HFFc6 (cell line): Measurements from ENCODE around the gene NNMT. TPM values are rescaled to one million over a fixed set of nuclear protein-coding genes. Genes with fewer than 3 reads are reported as not detected.

Source experiments
- DNase-seq: peaks from one replicate; pipeline ENCODE4 v3.0.0-alpha.2; 2018
- H3K27ac Mint-ChIP-seq: 2 replicates; pipeline ENCODE4 v1.8.0; 2020; ENCODE audit warnings: mild to moderate bottlenecking, mixed read lengths
- H3K27me3 Mint-ChIP-seq: 2 replicates; pipeline ENCODE4 v1.8.0; 2021; ENCODE audit warnings: mild to moderate bottlenecking, moderate library complexity, mixed read lengths; ENCODE audit not compliant: insufficient read depth
- H3K36me3 Mint-ChIP-seq: 2 replicates; pipeline ENCODE4 v1.8.0; 2021; ENCODE audit warnings: low read depth, mixed read lengths
- H3K4me1 Mint-ChIP-seq: 2 replicates; pipeline ENCODE4 v1.8.0; 2020; ENCODE audit warnings: low read depth, mixed read lengths
- H3K4me3 Mint-ChIP-seq: 2 replicates; pipeline ENCODE4 v1.8.0; 2020; ENCODE audit warnings: mild to moderate bottlenecking, moderate library complexity, mixed read lengths
- H3K9me3 Mint-ChIP-seq: 2 replicates; pipeline ENCODE4 v1.8.0; 2020; ENCODE audit warnings: mild to moderate bottlenecking, mixed read lengths
- total RNA-seq, 6 experiments: library from RNA; stranded (reverse); fragmentation: NEBNext Ultra II Directional; extraction: Animal tissue kit (Norgen Biotek cat#: 25700); gene quantifications; 2 replicates in 1 of 6; 3 replicates in 5 of 6; pipeline ENCODE4 v1.2.3, GENCODE V29; 2021
- TF ChIP-seq, protein P1 (sequence below): fragments of 200-600 bp; sonication (generic); IDR thresholded peaks from 2 replicates; pipeline ENCODE4 v1.5.0; 2021; ENCODE audit warnings: antibody characterized with exemption, mild to moderate bottlenecking

The NNMT gene
- total RNA-seq, 6 experiments from 2014 or later: 191 to 264 (median 205) TPM

DNA sequence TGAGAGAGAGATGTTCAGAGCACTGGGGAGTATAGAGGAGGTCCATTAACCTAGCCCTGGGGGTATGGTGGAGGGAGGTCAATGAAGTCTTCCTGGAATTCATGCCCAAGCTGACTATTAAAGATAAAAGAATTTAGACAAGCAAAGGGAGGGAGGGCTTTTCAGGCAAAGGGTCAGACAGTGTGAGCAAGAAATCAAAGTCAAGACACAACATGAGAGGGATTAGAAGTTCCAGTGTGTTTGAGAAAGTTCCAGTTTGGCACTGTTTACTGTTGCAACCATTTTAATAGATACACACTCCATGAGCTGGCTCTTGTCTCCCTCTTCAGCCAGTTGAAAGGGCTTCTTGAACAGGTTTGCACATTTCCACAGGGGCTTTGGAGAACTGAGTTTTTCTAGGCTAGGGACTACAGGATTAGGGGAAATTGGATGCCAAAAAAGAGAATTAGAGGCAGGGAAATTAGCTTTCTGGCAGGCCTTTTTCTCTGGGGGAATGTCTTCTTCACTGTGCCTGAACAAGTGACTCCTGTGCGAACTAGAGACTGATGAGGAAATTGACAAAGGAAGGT lies 14.7 kb upstream of the NNMT start:
- H3K36me3 Mint-ChIP-seq: no peaks in the 10 kb centered on the region

DNA sequence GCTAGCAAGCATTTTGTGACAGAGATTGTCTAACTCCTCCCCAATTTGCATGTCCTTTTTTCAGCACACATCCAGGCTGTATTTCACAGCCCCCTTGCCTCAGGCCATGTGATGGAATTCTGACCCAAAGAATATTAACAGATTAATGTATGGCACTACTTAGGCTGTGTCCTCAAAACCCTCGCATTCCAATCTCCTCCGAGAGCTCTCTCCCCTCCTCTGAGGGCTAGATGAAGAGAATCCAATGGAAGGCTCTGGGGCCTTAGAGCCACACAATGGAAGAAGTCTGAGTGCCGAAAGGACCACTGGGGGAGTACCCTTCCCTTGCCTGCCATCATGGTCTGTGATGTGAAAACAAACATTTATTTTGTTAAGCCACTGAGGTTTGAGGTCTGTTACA lies 13.7 kb upstream of the NNMT start:
- Mint-ChIP-seq H3K36me3 (no peaks in the 10 kb centered on the region), H3K9me3 (no peaks in the 10 kb centered on the region), H3K27ac (no peak overlapping the region), H3K4me3 (no peak overlapping the region), H3K27me3 (peaks cover 5% of the 10 kb centered on the region), H3K4me1 (peaks cover 72% of the 10 kb centered on the region)
- DNase-seq: no peak
- TF ChIP-seq, protein P1, sequence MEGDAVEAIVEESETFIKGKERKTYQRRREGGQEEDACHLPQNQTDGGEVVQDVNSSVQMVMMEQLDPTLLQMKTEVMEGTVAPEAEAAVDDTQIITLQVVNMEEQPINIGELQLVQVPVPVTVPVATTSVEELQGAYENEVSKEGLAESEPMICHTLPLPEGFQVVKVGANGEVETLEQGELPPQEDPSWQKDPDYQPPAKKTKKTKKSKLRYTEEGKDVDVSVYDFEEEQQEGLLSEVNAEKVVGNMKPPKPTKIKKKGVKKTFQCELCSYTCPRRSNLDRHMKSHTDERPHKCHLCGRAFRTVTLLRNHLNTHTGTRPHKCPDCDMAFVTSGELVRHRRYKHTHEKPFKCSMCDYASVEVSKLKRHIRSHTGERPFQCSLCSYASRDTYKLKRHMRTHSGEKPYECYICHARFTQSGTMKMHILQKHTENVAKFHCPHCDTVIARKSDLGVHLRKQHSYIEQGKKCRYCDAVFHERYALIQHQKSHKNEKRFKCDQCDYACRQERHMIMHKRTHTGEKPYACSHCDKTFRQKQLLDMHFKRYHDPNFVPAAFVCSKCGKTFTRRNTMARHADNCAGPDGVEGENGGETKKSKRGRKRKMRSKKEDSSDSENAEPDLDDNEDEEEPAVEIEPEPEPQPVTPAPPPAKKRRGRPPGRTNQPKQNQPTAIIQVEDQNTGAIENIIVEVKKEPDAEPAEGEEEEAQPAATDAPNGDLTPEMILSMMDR: no peak

More for the DNA sequence above, 14.7 kb upstream of the NNMT start:
- TF ChIP-seq, protein P1: no peak
- Mint-ChIP-seq H3K9me3 (no peaks in the 10 kb centered on the region), H3K4me3 (no peak overlapping the region), H3K27ac (peak overlapping the region; percentile 68), H3K4me1 (peaks cover 62% of the 10 kb centered on the region), H3K27me3 (peaks cover 8% of the 10 kb centered on the region)
- no peak for DNase-seq

DNA sequence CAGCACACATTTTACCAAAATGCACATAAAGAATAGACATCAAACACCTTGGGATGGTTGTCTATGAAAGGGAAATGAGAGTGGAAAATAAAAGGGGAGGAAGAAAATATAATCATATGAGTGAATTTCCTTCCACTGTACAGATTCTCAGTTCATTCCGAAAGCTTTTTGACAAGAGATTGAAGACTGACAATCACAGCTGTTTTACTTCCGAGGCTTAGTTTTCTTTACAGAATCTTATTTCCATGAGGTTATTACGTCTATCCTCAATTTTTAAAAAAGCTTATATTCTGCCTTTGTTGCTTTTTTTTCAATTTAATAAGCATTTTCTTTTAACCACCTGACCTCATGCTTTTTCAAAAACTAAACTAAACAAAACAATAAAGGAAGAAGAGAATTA lies 12.8 kb upstream of the NNMT start:
- no peaks in the 10 kb centered on the region for H3K36me3 Mint-ChIP-seq
- no peak overlapping the region for H3K27ac Mint-ChIP-seq
- peaks cover 3% of the 10 kb centered on the region for H3K27me3 Mint-ChIP-seq
- TF ChIP-seq, protein P1: no peak
- DNase-seq: no peak
- H3K9me3 Mint-ChIP-seq: no peaks in the 10 kb centered on the region
- peaks cover 80% of the 10 kb centered on the region for H3K4me1 Mint-ChIP-seq
- no peak overlapping the region for H3K4me3 Mint-ChIP-seq

DNA sequence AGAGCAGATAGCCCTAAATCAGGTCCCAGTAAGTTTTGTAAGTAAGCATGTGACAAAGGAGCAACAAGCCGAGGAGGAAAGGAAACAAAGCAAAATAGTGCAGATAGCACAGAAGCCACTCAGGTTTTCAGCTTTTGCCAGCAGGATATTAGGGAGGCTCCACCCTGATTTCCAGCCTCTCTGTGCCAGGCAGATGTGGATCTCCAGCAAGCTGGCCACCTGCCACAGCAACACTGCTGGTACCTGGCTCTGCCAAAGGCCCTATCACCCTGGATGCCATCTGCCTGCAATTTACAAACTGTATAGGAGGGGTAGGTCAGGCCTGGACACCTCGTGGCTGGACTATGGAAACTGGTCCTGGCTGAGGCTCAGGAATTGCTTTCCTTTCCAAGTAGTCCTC lies 12.2 kb upstream of the NNMT start:
- DNase-seq: no peak
- Mint-ChIP-seq H3K4me1 (peaks cover 81% of the 10 kb centered on the region), H3K9me3 (no peaks in the 10 kb centered on the region), H3K27ac (no peak overlapping the region), H3K27me3 (peaks cover 1% of the 10 kb centered on the region), H3K36me3 (no peaks in the 10 kb centered on the region), H3K4me3 (no peak overlapping the region)
- TF ChIP-seq, protein P1: no peak

DNA sequence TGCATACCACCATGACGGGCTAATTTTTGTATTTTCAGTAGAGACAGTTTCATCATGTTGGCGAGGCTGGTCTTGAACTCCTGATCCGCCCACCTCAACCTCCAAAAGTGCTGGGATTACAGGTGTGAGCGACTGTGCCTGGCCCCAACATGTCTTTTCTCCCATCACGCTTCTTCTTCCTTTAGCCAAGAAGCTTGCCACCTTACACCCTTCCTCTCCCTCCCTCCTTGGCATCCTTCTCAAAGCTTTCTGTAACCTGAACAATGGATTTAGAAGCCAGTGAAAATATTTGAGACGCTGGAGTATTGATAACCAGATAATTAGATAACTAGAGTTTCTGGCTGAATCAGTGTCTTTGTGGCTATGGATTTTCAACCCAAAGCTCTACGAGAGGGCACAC lies 11.3 kb upstream of the NNMT start:
- H3K36me3 Mint-ChIP-seq: peaks cover 2% of the 10 kb centered on the region
- peaks cover 73% of the 10 kb centered on the region for H3K4me1 Mint-ChIP-seq
- no peaks in the 10 kb centered on the region; the same call in 1 of the 2 replicates for H3K27me3 Mint-ChIP-seq
- peaks cover 1% of the 10 kb centered on the region; the same call in 1 of the 2 replicates for H3K9me3 Mint-ChIP-seq
- peak overlapping the region; percentile 70; the same call in 1 of the 2 replicates for H3K27ac Mint-ChIP-seq
- H3K4me3 Mint-ChIP-seq: no peak overlapping the region
- TF ChIP-seq, protein P1: no peak
- no peak for DNase-seq
